LoVo (cell line): ENCODE measurements around the gene NSDHL.
"Not testable (repeated sequence)": the region's sequence is repeated elsewhere in the genome, so short reads cannot be mapped to it uniquely, and the experiment has no call there.

Source experiments
- DNase-seq: peaks from one replicate; pipeline ENCODE4 v3.0.0-alpha.2; 2016; ENCODE audit warnings: low spot score

Gene NSDHL

DNA sequence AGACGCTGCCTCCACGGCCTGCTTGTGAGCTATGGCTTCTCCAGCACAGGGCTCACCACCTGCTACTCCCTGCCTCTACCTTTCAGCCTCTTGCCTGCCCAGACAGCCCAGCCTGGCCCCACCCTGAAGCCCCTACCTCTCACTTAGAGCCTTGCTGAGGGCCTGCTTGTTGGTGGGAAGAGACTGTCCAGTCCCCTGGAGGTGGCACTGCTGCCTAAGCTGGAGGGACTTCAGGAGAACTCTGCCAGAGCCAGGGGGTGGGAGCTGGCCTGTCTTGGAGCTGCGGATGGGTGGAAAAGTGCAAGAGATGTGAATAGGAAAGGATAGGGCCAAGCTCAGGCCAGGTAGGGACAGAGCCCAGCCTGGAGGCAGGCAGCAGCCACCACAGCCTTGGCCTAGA lies 64.3 kb downstream of the NSDHL start:
- no peak for DNase-seq

DNA sequence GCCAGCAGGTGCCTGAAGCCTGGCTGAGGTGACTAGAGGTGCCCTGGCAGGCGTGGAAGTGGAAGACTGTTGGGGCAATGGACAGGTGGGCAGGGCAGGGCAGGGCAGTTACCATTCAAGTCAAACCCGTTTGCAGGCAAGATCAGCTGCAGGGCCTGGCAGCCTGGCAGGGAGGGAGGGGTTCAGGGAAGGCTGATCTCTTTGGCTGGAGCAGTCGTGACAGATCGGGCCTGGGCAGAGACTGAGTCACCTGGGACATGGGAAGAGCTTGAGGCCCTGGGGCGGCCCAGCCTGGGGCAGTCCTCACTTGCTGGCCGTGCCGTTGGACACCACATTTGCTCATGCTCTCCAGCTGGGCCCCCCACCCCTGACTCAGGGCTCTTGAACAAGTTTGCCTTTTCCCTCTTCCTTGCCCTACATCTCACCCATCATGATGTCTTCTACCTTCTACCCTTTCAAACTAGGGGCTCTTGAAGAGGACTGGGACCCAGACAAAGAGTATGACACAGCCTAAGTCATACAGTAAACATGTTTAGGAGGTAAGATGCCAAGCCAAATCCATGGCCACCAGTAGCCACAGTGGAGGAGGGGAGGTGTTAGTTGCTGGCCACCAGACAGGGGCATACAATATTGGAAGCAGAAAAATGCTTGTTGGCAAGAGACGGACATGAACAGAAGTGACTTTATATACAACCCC lies 65.0 kb downstream of the NSDHL start:
- DNase-seq = peak; percentile 35

DNA sequence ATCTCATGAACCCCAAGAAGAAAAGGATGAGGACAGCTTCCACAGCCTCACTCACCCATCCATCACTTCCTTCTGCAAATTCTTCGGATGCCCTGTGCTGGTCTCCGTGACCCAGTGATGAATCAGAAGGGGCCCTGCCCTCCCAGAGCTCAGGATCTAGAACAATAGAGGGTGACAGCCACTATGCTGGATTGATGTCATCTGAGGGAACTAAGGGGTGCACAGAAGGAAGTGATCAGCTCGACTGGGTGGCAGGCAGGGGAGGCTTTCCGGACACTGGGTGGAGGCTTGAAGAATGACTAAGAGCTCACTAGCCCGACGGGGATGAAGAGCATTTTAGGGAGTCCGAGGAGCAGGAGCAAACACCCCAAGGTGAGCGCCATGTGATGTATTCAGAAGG lies 65.6 kb downstream of the NSDHL start:
- peak; percentile 2 for DNase-seq

DNA sequence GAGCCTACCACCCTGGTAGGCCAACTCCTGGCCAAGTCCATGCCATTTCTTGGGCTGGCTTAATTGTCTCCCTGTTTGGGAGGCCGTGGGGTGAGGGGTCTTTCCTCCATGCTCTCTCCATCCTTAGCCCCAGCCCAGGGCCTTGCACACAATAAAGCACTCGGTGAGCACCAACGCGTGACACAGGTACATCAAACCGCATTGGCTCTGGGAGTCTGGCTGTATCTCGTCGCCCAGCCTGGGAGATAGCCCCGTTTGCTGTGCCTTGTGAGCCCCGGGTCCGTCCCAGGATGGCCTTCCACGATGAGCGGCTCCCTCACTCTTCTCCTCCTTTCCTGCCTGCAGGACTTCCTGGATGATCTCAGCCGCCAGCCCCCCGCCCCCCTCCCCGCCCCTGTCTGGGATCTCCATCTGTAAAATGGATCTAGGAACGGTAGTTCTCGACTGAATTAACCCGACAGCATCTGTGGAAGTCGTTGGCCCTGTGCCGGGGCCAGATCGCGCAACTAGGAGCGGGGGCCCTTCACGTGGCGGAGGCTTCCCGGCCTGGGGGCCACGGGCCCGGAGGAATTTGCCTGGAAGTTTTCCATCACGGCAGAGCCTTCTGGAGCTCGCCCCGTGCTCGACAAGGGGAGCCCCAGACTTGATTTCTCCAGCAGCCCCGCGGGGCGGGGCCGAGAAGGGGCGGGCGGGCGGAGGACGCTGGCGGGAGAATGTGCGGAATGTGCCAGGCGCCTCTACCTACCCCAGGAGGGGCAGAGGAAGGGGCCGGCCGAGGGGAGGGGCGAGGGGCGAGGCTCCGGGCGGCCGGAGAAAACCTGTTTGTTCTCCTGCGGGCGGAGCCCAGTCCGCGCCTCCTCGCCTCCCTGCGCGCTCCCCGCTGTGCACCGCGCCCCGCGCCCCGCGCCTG lies 66.6 kb downstream of the NSDHL start, which contains the start of gene ZNF185:
TSS of gene ZNF185 (plus strand) at position 846 of the 910 bp plus-strand sequence. CDS start 16,423 bp downstream, outside the sequence.
- peak; percentile 52 for DNase-seq

DNA sequence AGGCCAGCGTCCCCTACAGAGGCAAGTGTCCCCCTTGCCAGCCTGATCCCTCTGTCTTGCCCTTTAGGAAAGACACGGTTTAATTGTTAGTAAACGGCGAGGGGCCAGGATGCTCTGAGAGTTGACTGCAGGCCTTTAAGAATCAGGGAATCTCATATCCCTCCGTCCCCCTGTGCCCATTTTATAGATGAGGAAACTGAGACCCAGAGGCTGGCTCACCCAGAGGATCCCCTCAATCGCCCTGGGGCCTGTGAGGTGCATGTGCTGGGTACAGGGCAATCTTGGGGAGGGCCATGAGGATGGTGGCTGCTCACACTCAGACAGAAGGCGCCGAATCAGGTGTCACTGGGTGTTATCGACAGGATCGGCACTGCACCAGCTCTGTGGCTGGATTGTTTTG lies 67.6 kb downstream of the NSDHL start:
- no peak for DNase-seq

DNA sequence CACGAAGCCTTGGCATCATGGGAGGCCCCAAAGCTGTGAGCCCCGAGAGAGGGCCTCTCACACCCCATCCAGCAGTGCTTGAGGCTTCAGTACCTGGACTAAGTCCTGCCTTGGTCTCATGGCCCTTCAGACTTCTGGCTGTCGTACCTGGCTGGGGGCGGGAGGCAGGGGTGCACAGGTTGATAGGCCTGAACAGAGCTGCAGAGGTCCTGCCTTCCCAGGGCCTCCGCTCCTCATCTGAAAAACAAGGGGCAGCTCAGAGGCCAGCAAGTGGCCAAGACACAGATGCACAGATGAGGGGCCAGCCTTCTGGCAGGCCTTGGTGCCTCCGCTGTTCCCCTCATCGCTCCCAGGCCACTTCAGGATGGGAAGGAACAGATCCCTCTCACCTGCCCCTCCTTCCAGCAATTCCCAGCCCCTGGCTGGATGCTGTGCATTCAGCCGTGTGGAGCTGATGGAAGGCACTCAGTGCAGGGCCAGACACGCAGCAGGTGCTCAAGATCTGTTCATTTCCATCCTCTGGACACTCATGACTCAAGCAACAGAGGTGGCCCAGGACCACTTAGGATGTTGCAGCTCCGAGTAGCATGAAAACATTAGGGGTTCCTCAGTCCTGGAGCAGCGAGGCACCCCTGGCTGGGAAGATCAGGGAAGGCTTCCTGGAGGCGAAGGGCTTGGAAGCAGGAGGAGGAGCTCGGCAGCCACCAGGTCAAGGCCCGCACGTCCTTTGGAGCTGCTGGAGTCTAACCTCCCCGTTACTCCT lies 68.4 kb downstream of the NSDHL start:
- DNase-seq = no peak

DNA sequence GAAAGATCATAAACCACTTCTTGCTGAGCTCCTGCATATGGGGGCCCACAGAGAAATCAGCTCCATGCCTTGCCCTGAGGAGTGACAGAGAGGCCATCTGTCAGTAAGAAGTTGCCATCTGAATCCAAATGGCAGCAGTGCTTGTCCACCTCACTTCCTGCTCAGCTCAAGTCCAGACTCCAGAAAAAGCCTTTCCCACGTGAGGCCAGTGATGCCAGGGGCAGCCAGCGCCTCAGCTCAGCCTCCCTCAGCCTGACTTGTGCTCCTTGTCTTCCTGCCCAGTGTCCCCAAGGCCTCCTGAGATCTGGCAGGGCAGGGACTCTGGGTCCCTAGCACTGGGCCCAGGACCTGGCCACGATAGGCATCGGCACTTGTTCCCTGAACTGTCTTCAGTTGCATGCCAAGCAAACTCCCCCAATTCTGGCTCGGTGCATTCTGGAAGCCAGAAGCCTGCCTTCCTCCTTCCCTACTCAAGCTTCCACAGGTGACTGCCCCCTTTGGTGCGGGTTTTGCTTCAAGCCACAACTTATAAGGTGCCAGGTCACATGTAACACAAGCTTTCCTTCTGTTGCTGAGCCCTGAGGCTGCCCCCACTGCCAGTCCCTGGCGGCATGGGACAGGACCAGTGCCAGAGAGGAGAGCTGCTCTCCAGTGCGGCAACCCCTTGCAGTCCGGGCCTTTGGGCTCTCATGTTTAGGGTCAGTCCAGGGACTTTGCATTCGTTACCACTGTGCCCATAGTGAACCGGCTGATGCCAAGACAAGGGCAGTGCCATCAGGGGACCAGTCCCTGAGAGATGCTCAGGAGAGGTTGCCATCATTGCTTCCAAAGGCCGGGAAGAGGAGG lies 69.2 kb downstream of the NSDHL start:
- no peak for DNase-seq

DNA sequence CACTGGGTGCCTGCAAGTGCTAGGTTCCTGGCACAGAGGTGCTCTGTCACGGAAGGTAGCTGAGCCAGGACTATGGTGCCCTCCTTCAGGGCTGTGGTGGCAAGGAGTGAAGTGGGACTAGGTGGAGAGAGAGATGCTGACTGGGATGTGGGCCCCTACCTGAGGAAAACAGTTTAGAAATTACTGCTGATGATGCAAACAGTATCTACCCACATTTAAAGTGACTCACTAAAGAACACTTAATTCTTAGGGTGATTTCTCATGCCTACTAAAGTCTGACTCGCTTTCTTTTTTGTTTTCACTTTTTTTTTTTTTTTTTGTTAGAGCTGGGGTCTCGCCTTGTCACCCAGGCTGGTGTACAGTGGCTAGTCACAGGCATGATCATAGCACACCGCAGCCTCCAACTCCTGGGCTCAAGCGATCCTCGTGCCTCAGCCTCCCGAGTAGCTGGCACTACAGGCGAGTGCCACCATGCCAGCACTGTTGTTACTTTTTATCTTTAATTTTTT lies 70.1 kb downstream of the NSDHL start:
- no peak for DNase-seq

DNA sequence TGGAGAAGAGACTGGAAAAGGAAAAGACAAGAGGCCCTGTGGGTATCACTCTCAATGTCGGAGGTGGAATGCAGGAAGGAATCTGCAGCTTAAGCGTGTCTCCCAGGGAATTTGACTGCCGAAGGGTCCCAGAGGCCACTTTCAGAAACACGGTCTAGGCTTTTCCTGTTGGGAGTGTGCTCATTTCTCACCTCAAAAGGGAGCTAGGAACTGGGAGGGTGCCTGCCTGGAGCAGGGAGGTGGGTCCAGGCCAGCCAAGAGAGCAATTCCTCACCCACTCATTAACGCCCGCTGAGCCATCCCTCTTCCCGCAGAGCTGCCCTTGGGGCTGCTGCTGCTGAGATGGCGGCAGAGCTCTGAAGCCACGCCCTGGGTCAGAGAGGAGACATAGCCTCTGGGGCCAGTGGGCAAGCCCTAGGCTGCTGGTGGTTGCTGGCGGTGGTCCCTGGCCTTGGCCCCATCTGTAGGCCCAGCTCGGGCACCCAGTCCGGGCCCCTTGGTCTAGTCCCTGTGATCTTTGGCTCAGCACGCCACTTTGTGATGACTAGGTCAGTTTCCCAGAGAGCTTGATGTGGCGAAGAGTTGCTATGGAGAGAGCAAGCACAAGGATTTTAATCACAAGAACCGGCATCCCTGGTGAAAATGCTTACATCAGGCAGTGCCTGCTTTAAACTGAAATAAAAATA lies 71.1 kb downstream of the NSDHL start:
- DNase-seq = no peak

DNA sequence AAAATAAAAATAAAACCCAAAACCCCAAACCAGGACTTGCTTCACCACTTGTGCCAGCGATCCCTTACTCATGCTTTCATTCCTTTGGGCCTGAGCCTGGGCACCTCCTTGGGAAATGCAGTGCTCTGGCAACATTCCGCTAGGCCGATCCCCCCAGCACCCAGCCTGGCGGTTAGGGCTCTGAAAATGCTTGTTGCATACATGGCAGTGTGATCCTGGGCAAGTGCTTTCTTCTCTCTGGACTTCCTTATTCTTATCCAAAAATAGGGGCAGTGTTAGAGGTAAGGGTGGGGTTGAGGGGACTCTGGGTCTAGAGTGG lies 71.6 kb downstream of the NSDHL start:
- no peak for DNase-seq

DNA sequence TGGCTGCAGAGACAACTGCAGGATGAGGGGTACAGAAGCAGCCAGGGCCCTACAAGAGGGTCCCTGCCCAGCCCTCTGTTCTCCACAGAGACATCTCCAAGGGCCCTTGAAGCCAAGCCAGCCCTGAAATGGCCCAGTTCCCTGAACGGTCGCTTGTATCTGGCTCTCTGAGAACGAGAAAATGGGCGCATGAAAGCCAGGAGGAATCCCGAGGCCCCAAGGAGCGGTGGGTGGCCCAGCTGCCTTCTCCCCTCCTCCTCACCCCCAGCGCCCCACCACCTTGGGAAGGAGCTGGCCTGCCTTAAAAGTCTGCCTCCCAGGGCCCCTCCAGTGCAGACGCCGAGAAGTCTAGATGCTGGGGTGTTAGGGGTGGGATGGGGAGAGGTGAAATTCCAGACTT lies 72.7 kb downstream of the NSDHL start:
- no peak for DNase-seq

DNA sequence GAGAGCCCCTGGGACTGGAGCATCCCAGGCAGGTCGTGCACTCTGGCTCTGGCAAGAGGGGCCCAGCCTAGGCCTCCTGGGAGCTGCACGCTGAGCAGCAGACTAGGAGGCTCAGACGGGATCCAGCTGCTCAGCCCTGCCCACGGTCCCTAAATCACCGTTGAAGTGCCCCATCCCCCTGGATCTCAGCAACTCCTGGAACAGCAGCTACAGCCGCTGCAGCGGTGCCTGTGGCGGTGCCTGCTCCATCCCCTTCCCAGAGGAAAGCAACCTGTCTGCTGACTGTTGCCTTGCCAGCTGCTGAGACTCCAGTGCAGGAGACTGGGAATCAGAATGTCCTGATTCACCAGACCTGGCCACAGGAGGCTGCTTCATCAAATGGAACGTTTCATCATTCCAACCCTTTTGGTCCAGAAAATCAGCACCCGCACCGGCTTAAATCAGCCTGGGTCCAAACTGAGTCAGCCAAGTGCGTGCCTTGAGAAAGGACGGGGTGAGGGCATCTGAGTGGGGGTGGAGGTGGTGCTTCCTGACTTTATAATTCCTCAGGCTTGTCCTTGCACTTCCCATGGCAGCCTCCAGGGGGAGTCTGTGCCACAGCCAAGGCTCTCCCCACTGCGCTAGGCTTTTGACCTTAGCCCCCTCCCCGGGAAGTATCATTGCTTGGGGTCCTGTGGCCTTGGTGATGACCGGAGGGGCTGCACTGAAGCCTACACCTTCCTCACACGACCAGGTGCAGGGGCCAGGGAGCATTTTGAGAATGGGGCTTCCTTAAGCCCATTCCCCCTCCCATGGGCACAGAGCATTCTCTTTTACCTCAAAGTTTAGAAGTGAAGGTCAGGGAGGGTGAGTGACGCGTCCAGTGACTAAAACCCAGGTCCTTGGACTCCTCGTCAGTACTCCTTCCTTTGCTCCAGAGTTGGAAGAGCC lies 73.6 kb downstream of the NSDHL start:
- peak; percentile 16 for DNase-seq

DNA sequence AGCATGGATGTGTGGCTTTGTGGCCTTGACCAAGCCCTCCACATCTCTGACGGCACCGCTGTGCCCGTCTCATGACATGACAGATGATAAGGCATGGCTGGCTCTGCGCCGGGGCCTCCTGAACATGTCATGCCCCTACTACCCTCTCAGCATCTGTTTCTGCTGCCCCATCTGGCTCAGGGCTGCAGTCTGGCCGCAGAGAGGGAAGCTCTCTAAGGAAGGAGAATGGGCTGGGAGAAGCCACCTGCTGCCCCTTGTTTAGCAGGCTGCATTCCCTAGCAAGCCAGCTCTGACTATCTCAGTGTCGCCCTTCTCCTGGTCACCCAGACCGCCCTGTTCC lies 74.2 kb downstream of the NSDHL start:
- no peak for DNase-seq

DNA sequence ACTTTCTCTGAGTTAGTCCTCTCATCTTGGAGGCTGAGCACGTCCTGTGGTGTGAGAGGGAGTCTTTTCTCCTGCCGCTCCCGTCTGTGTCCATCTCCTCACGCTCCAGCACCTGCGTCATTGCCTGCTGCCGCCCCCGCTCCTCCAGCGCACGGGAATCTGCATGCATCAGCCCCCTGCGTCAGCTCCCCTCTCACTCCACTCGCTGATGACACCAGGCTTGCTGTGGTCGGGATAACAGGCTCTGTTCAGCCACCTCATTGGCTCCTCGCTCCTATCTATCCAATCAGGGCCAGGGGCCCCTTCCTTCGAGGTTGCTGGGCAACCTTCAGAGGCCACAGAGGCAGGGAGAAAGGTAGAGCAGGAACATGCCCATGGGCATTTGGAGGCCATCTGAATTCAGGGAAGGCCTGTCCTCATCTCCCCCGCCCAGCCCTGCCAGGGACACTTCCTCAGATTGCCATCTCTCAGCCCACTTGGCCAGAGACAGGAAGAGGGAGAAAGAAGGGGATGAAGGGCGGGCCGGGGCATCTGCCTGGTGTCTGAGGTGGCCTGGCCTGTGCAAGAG lies 76.3 kb downstream of the NSDHL start:
- DNase-seq = no peak

DNA sequence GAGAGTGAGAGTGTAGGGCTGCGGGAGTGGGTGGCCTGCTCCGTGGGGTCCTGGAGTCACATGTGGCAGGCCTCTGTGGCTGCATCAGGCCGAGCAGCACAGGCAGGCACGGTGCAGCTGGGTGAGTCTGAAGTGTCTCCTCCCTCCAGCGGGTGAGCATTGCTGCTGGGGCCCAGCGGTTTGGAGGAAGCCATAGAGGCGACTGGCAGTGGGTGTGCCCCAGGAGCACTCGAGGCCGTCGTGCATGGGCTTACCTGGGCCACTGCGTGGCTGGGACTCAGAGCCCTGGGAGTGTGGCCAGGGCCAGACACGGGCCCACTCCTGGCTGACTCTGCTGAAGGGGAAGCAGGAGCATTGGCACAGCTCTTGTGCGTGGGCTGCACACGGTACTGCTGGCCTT lies 77.6 kb downstream of the NSDHL start:
- no peak for DNase-seq

DNA sequence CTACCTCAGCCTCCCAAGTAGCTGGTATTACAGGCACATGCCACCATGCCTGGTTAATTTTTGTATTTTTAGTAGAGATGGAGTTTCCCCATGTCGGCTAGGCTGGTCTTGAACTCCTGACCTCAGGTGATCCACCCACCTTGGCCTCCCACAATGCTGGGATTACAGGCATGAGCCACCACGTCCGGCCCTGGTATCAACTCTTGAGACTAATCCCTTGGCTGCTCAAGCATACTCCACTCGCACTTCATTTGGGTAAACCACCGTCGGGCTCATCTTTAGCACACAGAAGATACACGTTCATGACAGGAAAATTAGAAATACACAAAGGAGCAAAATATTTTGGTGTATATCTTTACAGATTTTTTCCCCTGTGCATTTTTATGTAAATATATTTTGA lies 79.2 kb downstream of the NSDHL start:
- not testable (repeated sequence) for DNase-seq

DNA sequence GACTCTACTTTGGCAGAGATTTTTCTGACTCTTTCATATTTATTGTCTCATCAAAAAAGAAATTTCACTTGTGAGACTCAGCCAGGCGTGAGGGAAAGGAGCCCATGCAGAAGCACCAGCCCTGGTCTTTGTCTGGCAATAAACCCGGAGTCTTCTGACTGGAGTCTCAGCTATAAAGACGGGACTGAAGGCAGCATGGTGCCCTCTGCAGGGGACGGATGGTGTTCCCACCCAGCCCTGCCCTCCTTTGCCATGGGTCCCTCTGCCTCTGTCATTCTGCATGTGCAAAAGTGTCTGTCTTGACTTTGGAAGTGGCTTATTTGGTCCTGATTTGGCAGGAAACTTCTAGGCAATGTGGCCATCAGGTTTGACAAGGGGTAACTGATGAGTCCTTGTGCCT lies 81.2 kb downstream of the NSDHL start:
- no peak for DNase-seq

DNA sequence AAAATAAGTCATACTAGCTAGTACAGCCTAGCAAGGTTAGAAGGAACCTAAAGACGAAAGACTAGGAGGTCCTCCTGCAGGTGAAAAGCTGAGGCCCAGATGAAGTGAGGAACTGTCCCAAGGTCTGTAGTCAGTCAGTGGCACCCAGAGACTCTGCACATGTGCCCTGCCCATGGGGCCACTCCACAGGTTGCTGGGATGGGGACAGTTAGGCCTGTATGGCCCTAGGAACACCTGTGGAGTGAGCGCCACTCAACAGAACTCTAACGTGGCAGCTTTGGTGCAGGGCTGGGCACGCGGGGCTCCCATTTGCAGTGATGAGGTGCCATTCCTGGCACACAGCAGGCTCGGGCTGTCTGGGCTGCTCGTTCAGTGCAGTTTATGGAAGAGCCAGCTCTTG lies 81.8 kb downstream of the NSDHL start:
- no peak for DNase-seq

DNA sequence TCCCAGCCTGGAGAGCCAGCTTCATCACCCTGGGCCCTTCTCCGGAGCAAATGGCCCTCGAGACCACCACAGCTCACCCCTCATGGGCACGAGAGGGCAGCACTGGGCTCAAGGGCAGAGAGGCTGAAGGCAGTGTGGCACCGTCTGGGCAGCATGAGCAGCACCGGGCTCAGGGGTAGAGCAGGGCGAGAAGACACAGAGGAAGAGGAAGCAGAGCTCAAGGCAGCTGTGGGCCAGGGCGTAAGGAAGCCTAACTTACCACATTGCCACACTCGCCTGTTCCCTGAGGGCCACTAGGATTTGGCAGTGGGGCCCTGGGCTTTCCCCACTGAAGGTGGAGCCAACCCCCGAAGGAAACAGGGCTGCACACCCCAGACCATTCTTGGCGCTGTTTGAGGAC lies 82.5 kb downstream of the NSDHL start:
- DNase-seq = no peak

DNA sequence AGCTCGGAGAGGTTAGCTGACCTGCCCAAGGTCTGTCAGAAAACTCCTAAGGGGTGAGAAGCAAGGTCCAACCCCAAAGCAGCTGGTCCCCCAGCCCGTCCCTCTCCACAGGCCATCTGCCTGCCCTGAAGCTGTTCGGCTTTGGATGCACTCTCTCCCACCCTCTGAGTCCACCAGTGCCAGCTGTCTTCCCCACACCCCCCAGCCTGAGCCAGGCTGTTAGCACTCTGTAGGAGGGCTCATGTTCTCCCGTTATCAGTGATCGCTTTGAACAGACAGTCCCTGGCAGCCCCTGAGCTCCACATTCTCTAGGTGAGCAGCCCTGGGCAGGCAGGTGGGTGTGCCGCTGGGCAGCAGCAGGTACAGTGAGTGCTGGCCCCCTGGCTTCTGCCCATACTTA lies 83.0 kb downstream of the NSDHL start:
- DNase-seq = no peak
